ENCODE data around the gene DEFB114.

The DEFB114 gene

GRCh38 chr6:49937017-49937416, 26.9 kb downstream of the DEFB114 start:
- H3K4me2 ChIP-seq (ENCODE audit: low read depth, low read length) = no peak overlapping the region
- H3K9me3 ChIP-seq (replicated peaks; ENCODE audit: insufficient read depth, low read length) = no peaks in the 10 kb centered on the region
- H3K9ac ChIP-seq (ENCODE audit: low read length) = no peak overlapping the region
- no peaks in the 10 kb centered on the region for H3K79me2 ChIP-seq (ENCODE audit: low read length)
- TF ChIP-seq, protein P1, sequence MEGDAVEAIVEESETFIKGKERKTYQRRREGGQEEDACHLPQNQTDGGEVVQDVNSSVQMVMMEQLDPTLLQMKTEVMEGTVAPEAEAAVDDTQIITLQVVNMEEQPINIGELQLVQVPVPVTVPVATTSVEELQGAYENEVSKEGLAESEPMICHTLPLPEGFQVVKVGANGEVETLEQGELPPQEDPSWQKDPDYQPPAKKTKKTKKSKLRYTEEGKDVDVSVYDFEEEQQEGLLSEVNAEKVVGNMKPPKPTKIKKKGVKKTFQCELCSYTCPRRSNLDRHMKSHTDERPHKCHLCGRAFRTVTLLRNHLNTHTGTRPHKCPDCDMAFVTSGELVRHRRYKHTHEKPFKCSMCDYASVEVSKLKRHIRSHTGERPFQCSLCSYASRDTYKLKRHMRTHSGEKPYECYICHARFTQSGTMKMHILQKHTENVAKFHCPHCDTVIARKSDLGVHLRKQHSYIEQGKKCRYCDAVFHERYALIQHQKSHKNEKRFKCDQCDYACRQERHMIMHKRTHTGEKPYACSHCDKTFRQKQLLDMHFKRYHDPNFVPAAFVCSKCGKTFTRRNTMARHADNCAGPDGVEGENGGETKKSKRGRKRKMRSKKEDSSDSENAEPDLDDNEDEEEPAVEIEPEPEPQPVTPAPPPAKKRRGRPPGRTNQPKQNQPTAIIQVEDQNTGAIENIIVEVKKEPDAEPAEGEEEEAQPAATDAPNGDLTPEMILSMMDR (IDR thresholded peaks at IDR 0.05; ENCODE audit: low read length) = no peak
- no peak for TF ChIP-seq EZH2phosphoT487 (IDR thresholded peaks at IDR 0.05; ENCODE audit: low read length)
- TF ChIP-seq EZH2 (optimal IDR thresholded peaks at IDR 0.05; ENCODE audit: low read depth, low read length) = no peak
- no peak for DNase-seq
- no peak overlapping the region for H3K4me3 ChIP-seq (ENCODE audit: low read length)
- H3K9me2 ChIP-seq (replicated peaks; ENCODE audit: insufficient read depth, low read length) = no peaks in the 10 kb centered on the region
- H3F3A ChIP-seq (ENCODE audit: insufficient read depth, low read length) = no peaks in the 10 kb centered on the region
- H4K20me1 ChIP-seq (ENCODE audit: insufficient read depth, low read length) = no peaks in the 10 kb centered on the region
- H3K27ac ChIP-seq (ENCODE audit: low read length) = no peak overlapping the region
- H3K36me3 ChIP-seq (replicated peaks; ENCODE audit: insufficient read depth, low read length) = no peaks in the 10 kb centered on the region
- no peak overlapping the region for H2AFZ ChIP-seq (ENCODE audit: low read length)
- no peaks in the 10 kb centered on the region for H3K4me1 ChIP-seq (ENCODE audit: low read length)
- no peaks in the 10 kb centered on the region for H3K27me3 ChIP-seq (replicated peaks; ENCODE audit: insufficient read depth, low read length)

DNA sequence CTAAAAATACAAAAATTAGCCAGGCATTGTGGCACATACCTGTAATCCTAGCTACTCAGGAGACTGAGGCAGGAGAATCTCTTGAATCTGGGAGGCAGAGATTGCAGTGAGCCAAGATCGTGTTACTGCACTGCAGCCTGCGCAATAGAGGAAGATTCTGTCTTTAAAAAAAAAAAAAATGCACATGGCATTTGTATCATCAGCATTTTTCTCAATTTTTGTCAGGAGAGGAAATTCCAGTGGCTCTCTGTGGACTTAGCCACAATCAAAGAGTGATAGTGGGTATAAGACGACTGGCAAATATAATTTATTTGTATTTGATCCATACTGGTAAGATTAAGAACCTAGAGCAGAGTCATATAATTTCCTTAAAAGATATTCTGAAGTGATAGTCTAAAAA, 28.6 kb downstream of the DEFB114 start:
- Histone ChIP-seq H3K9ac (ENCODE audit: low read length) (no peak overlapping the region), H3K9me2 (replicated peaks; ENCODE audit: insufficient read depth, low read length) (no peaks in the 10 kb centered on the region), H4K20me1 (ENCODE audit: insufficient read depth, low read length) (no peaks in the 10 kb centered on the region), H3K79me2 (ENCODE audit: low read length) (no peaks in the 10 kb centered on the region), H3K27me3 (replicated peaks; ENCODE audit: insufficient read depth, low read length) (no peaks in the 10 kb centered on the region), H3K36me3 (replicated peaks; ENCODE audit: insufficient read depth, low read length) (no peaks in the 10 kb centered on the region), H3K9me3 (replicated peaks; ENCODE audit: insufficient read depth, low read length) (no peaks in the 10 kb centered on the region), H3K4me1 (ENCODE audit: low read length) (no peaks in the 10 kb centered on the region), H3K27ac (ENCODE audit: low read length) (no peak overlapping the region), H3F3A (ENCODE audit: insufficient read depth, low read length) (no peaks in the 10 kb centered on the region), H3K4me3 (ENCODE audit: low read length) (no peak overlapping the region), H2AFZ (ENCODE audit: low read length) (no peak overlapping the region), H3K4me2 (ENCODE audit: low read depth, low read length) (no peak overlapping the region)
- DNase-seq = no peak
- TF ChIP-seq, protein P1 (IDR thresholded peaks at IDR 0.05; ENCODE audit: low read length) = no peak
- TF ChIP-seq EZH2phosphoT487 (IDR thresholded peaks at IDR 0.05; ENCODE audit: low read length) (no peak), EZH2 (optimal IDR thresholded peaks at IDR 0.05; ENCODE audit: low read depth, low read length) (no peak)

- no peaks in the 10 kb centered on the region for H3K9me2 ChIP-seq (replicated peaks; ENCODE audit: insufficient read depth, low read length)
- H3K4me3 ChIP-seq (ENCODE audit: low read length) = no peak overlapping the region
- no peaks in the 10 kb centered on the region for H4K20me1 ChIP-seq (ENCODE audit: insufficient read depth, low read length)
- no peaks in the 10 kb centered on the region for H3F3A ChIP-seq (ENCODE audit: insufficient read depth, low read length)
- no peaks in the 10 kb centered on the region for H3K79me2 ChIP-seq (ENCODE audit: low read length)
- no peaks in the 10 kb centered on the region for H3K27me3 ChIP-seq (replicated peaks; ENCODE audit: insufficient read depth, low read length)
- no peak for TF ChIP-seq EZH2phosphoT487 (IDR thresholded peaks at IDR 0.05; ENCODE audit: low read length)
- TF ChIP-seq, protein P1 (IDR thresholded peaks at IDR 0.05; ENCODE audit: low read length) = no peak
- TF ChIP-seq EZH2 (optimal IDR thresholded peaks at IDR 0.05; ENCODE audit: low read depth, low read length) = no peak
- H3K9ac ChIP-seq (ENCODE audit: low read length) = no peak overlapping the region
- H3K36me3 ChIP-seq (replicated peaks; ENCODE audit: insufficient read depth, low read length) = no peaks in the 10 kb centered on the region
- no peak for DNase-seq
- no peaks in the 10 kb centered on the region for H3K9me3 ChIP-seq (replicated peaks; ENCODE audit: insufficient read depth, low read length)
- H2AFZ ChIP-seq (ENCODE audit: low read length) = no peak overlapping the region
- H3K27ac ChIP-seq (ENCODE audit: low read length) = no peak overlapping the region
- no peak overlapping the region for H3K4me2 ChIP-seq (ENCODE audit: low read depth, low read length)
- no peaks in the 10 kb centered on the region for H3K4me1 ChIP-seq (ENCODE audit: low read length)
Observed at GRCh38 chr6:49934770-49935169, 29.2 kb downstream of the DEFB114 start.
